Measurements from ENCODE around the gene NOC2L.
A peak's percentile ranks its signal among the peaks of the same experiment; 100 is the strongest.
"Not testable (repeated sequence)": the region's sequence is repeated elsewhere in the genome, so short reads cannot be mapped to it uniquely, and the experiment has no call there.

The NOC2L gene

GRCh38 chr1:907611-908451 lies 51.2 kb downstream of the NOC2L start:
- no peak for DNase-seq (ENCODE audit: extremely low read depth in 1 of 2, low read depth in 1 of 2)

GRCh38 chr1:906600-907420 lies 52.2 kb downstream of the NOC2L start:
- DNase-seq (ENCODE audit: extremely low read depth in 1 of 2, low read depth in 1 of 2): no peak

GRCh38 chr1:905811-906599 lies 53.1 kb downstream of the NOC2L start:
- DNase-seq (ENCODE audit: extremely low read depth in 1 of 2, low read depth in 1 of 2): no peak

GRCh38 chr1:905071-905749 lies 53.8 kb downstream of the NOC2L start:
- no peak for DNase-seq (ENCODE audit: extremely low read depth in 1 of 2, low read depth in 1 of 2)

- DNase-seq (ENCODE audit: extremely low read depth in 1 of 2, low read depth in 1 of 2): peak; percentile 47 to 76
Measured at GRCh38 chr1:904310-904950, 54.6 kb downstream of the NOC2L start.

- DNase-seq (ENCODE audit: extremely low read depth in 1 of 2, low read depth in 1 of 2): no peak
Measured at GRCh38 chr1:903721-904271, 55.3 kb downstream of the NOC2L start.

GRCh38 chr1:903305-903704 lies 55.8 kb downstream of the NOC2L start:
- no peak for DNase-seq (ENCODE audit: extremely low read depth in 1 of 2, low read depth in 1 of 2)

- DNase-seq (ENCODE audit: extremely low read depth in 1 of 2, low read depth in 1 of 2): no peak
Measured at GRCh38 chr1:902802-903201, 56.3 kb downstream of the NOC2L start.

- no peak for DNase-seq (ENCODE audit: extremely low read depth in 1 of 2, low read depth in 1 of 2)
Measured at GRCh38 chr1:901108-901859, 57.8 kb downstream of the NOC2L start.

GRCh38 chr1:899636-900317 lies 59.3 kb downstream of the NOC2L start:
- DNase-seq (ENCODE audit: extremely low read depth in 1 of 2, low read depth in 1 of 2): no peak

GRCh38 chr1:897951-898350 lies 61.1 kb downstream of the NOC2L start:
- not testable (repeated sequence) for DNase-seq (ENCODE audit: extremely low read depth in 1 of 2, low read depth in 1 of 2)

- DNase-seq (ENCODE audit: extremely low read depth in 1 of 2, low read depth in 1 of 2): no peak
Measured at GRCh38 chr1:897226-897625, 61.8 kb downstream of the NOC2L start.

Measured in activated CD8-positive, alpha-beta memory T cell treated with anti-CD3 and anti-CD28 coated beads for 1 hour (primary cell).